ENCODE data around the gene SLBP.

GRCh38 chr4:1655081-1655480 lies 57.0 kb downstream of the SLBP start:
- TF ChIP-seq CTCF (IDR thresholded peaks at IDR 0.05) (no peak), POLR2A (IDR thresholded peaks at IDR 0.05) (no peak)
